Common myeloid progenitor, CD34-positive (primary cell): ENCODE data around the gene ATOX1.
"Not testable (repeated sequence)": the region's sequence is repeated elsewhere in the genome, so short reads cannot be mapped to it uniquely, and the experiment has no call there.

Source experiments
- CTCF ChIA-PET: fragments of 350-600 bp; sonication (Branson Sonifier 250); formaldehyde crosslinking; loops from one replicate; lab custom pipeline; 2021; ENCODE audit warnings: antibody characterized with exemption; lab: Charles Lee
- POLR2A ChIA-PET: fragments of 350-600 bp; sonication (Branson Sonifier 250); formaldehyde crosslinking; loops from one replicate; lab custom pipeline; 2021; ENCODE audit warnings: antibody characterized with exemption; lab: Charles Lee
- DNase-seq, 3 donors: peaks; one replicate each; pipeline versions ENCODE4 v3.0.0 to v3.0.0-alpha.2; 2013
- H3K27ac ChIP-seq, 2 experiments: 1 replicate in 1 of 2; 2 replicates in 1 of 2; pipeline ENCODE4 v1.7.0; 2013; ENCODE audit warnings: inconsistent platforms in 2 of 2, low read length in 2 of 2, mild to moderate bottlenecking in 2 of 2, low read depth in 1 of 2, moderate library complexity in 1 of 2; ENCODE audit not compliant: severe bottlenecking in 2 of 2, insufficient read depth in 1 of 2, poor library complexity in 1 of 2
- H3K27me3 ChIP-seq, 5 experiments: replicated peaks in 2 of 5; 1 replicate in 3 of 5; 2 replicates in 2 of 5; pipeline versions ENCODE4 v1.6.1 to v1.7.0; 2013; ENCODE audit warnings: low read length in 4 of 5, mild to moderate bottlenecking in 2 of 5, moderate library complexity in 2 of 5, inconsistent platforms in 1 of 5; ENCODE audit not compliant: insufficient read depth in 5 of 5, control insufficient read depth in 4 of 5
- H3K36me3 ChIP-seq, 4 experiments: 1 replicate in 2 of 4; 2 replicates in 2 of 4; pipeline versions ENCODE4 v1.6.1 to v1.7.0; 2013; ENCODE audit warnings: low read length in 3 of 4, control low read depth in 1 of 4, mild to moderate bottlenecking in 1 of 4; ENCODE audit not compliant: control insufficient read depth in 4 of 4, insufficient read depth in 4 of 4
- H3K4me1 ChIP-seq, 4 experiments: 1 replicate in 3 of 4; 2 replicates in 1 of 4; pipeline versions ENCODE4 v1.6.1 to v1.7.1; 2013; ENCODE audit warnings: low read length in 3 of 4, mild to moderate bottlenecking in 3 of 4, control low read depth in 1 of 4, inconsistent platforms in 1 of 4, moderate library complexity in 1 of 4; ENCODE audit not compliant: control insufficient read depth in 4 of 4, insufficient read depth in 4 of 4; ENCODE audit errors: control extremely low read depth in 1 of 4
- H3K4me3 ChIP-seq, 7 experiments: 1 replicate in 4 of 7; 2 replicates in 3 of 7; pipeline versions ENCODE4 v1.5.1 to v1.7.0; 2013; ENCODE audit warnings: mild to moderate bottlenecking in 7 of 7, low read length in 6 of 7, moderate library complexity in 6 of 7, inconsistent platforms in 2 of 7, low read depth in 2 of 7, control low read depth in 1 of 7; ENCODE audit not compliant: insufficient read depth in 4 of 7, control insufficient read depth in 1 of 7; ENCODE audit errors: extremely low read depth in 1 of 7
- H3K9me3 ChIP-seq, 5 experiments: 1 replicate in 4 of 5; 2 replicates in 1 of 5; pipeline versions ENCODE4 v1.6.1 to v1.7.1; 2013; ENCODE audit warnings: low read length in 4 of 5, mild to moderate bottlenecking in 2 of 5, inconsistent platforms in 1 of 5, low read depth in 1 of 5, moderate library complexity in 1 of 5; ENCODE audit not compliant: control insufficient read depth in 4 of 5, insufficient read depth in 2 of 5; ENCODE audit errors: control extremely low read depth in 1 of 5
- WGBS: methylation state at CpG from one replicate; pipeline ENCODE4 v1.1.5; 2013; ENCODE audit not compliant: insufficient coverage; 5-methylcytosine and 5-hydroxymethylcytosine counted together

ATOX1 gene

GRCh38 chr5:151698081-151698480 is 60.4 kb downstream of the ATOX1 start:
- H3K9me3 ChIP-seq, H3K4me1 ChIP-seq, H3K36me3 ChIP-seq, H3K27ac ChIP-seq, H3K27me3 ChIP-seq, POLR2A ChIA-PET, DNase-seq, H3K4me3 ChIP-seq: not testable (repeated sequence)
- CTCF ChIA-PET: interaction anchor here (1.3 to 4.0 kb wide), 5 partner anchors 11 to 42 kb away, joined by 3 to 12 read pairs (median 5); partner anchors contain the start of gene SPARC
- 100% methylated on average over 2 of the region's 4 CpGs for WGBS

DNA sequence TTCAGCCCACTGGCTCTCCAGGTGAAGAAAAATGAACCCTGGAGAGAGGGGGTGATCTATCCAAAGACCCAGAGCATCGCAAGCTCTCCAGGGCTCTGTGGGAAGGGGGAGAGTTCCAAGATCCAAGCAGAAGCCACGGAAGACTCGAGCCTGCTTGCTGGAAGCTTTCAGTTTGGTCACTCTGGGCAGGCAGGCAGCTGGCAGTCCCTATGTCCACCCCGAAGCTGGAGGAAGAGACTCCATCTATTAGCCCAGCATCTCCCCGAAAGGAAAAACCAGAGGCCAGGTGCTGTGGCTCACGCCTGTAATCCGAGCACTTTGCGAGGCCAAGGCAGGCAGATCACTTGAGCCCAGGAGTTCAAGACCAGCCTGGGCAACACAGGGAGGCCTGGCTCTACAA is 61.0 kb downstream of the ATOX1 start:
- Histone ChIP-seq H3K9me3 (no peaks in the 10 kb centered on the region), H3K4me1 (no peaks in the 10 kb centered on the region), H3K4me3 (no peak overlapping the region), H3K27me3 (no peaks in the 10 kb centered on the region), H3K27ac (no peak overlapping the region), H3K36me3 (no peaks in the 10 kb centered on the region)
- DNase-seq: no peak
- POLR2A ChIA-PET: no interaction called here
- CTCF ChIA-PET: interaction anchor here (1.2 to 4.0 kb wide), 4 partner anchors 8 to 43 kb away, joined by 3 to 12 read pairs (median 4); partner anchors contain the start of gene SPARC
- WGBS: 94% methylated on average over 8 of the region's 8 CpGs

DNA sequence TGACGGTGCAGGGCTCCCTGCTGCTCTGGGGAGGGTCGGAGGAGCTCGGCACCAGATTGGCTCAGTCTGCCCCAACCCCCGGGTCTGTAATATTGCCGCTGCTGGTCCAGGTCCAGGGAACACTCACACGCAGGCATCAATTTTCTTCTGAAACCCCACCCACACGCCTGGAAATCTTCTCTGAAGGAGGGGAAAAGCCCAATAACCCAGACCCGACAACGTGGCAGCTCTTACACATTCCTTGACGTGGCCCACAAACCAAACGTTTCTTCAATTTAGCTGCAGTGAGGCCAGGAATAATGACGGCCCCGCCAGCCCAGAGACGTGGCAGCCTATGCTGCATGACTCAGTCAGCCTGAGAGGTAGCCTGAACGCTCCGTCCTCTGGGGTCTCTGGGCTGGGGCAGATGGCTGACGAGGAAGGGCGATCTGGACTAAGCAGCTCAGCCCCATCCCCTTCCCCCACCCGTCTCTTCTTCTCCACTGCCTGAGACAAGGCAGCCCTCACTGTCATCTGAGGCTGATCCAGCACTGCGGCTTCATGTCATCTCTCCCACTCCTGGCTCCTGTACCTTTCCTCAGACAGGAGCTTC is 61.9 kb downstream of the ATOX1 start:
- Histone ChIP-seq H3K4me1 (no peaks in the 10 kb centered on the region), H3K9me3 (no peaks in the 10 kb centered on the region), H3K27ac (no peak overlapping the region), H3K36me3 (no peaks in the 10 kb centered on the region), H3K27me3 (no peaks in the 10 kb centered on the region), H3K4me3 (no peak overlapping the region)
- no peak for DNase-seq
- ChIA-PET POLR2A (no interaction called here), CTCF (interaction anchor here (1.0 to 4.0 kb wide), 7 partner anchors 8 to 45 kb away, joined by 3 to 12 read pairs (median 4); partner anchors contain the start of gene SPARC)
- WGBS: 68% methylated on average over 17 of the region's 20 CpGs

DNA sequence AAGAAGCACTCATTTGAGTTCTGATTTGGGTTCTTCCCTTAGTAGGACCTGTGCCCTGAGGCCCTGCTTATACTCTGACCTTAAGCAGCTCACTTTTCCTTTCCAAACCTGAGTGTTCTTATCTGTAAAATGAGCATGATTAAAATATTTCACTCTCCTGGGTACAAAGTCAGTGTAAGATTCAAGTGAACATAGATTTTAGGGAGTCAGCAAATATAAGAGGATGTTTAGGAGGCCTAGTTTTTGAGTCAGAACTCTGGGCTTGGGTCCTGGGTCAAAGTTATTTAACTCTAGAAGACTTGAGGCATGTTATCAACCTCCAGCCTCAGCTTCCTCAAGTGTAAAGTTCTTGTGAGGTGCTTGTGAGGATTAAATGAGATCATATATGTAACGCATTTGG is 63.0 kb downstream of the ATOX1 start:
- DNase-seq: no peak
- Histone ChIP-seq H3K27me3 (no peaks in the 10 kb centered on the region), H3K4me3 (no peak overlapping the region), H3K9me3 (no peaks in the 10 kb centered on the region), H3K27ac (no peak overlapping the region), H3K36me3 (no peaks in the 10 kb centered on the region), H3K4me1 (no peaks in the 10 kb centered on the region)
- no CpG with 5 or more reads among the region's 1 CpG for WGBS
- ChIA-PET CTCF (interaction anchor here (1.0 to 4.0 kb wide), 4 partner anchors 8 to 18 kb away, joined by 3 to 12 read pairs (median 4); partner anchors contain the start of gene SPARC), POLR2A (no interaction called here)

- Histone ChIP-seq H3K9me3 (no peaks in the 10 kb centered on the region), H3K36me3 (no peaks in the 10 kb centered on the region), H3K27ac (no peak overlapping the region), H3K27me3 (no peaks in the 10 kb centered on the region), H3K4me3 (no peak overlapping the region), H3K4me1 (no peaks in the 10 kb centered on the region)
- 100% methylated on average over 1 of the region's 3 CpGs for WGBS
- no peak for DNase-seq
- ChIA-PET POLR2A (no interaction called here), CTCF (interaction anchor here (1.2 to 1.5 kb wide), 4 partner anchors 12 to 37 kb away, joined by 4 to 7 read pairs (median 4); no protein-coding TSS in a partner anchor)
Observed at GRCh38 chr5:151694035-151694485, 64.4 kb downstream of the ATOX1 start.
